Upper lobe of right lung (tissue), 1 donor: Measurements from ENCODE around the gene VENTX. TPM values are rescaled to one million over a fixed set of nuclear protein-coding genes. Genes with fewer than 3 reads are reported as not detected.

Source experiments
- ATAC-seq: fragments of 200-7000 bp; cut with Tn5 transposase; one replicate; pipeline ENCODE4 v1.9.1; 2020; ENCODE audit warnings: mild to moderate bottlenecking, moderate library complexity
- DNase-seq: peaks from one replicate; pipeline ENCODE4 v3.0.0-alpha.2; 2020
- H3K27ac ChIP-seq: fragments of 200-600 bp; one replicate; pipeline ENCODE4 v1.8.0; 2022
- H3K27me3 ChIP-seq: fragments of 200-600 bp; one replicate; pipeline ENCODE4 v1.8.0; 2022; ENCODE audit warnings: mild to moderate bottlenecking
- H3K36me3 ChIP-seq: fragments of 200-600 bp; one replicate; pipeline ENCODE4 v1.8.0; 2022
- H3K4me1 ChIP-seq: fragments of 200-600 bp; one replicate; pipeline ENCODE4 v1.8.0; 2022
- H3K4me3 ChIP-seq: fragments of 200-600 bp; one replicate; pipeline ENCODE4 v1.8.0; 2022; ENCODE audit warnings: mild to moderate bottlenecking
- H3K9me3 ChIP-seq: fragments of 200-600 bp; one replicate; pipeline ENCODE4 v1.8.0; 2022
- CTCF ChIP-seq: fragments of 200-600 bp; IDR thresholded peaks from one replicate; pipeline ENCODE4 v1.8.0; 2022; ENCODE audit warnings: antibody characterized with exemption
- intact Hi-C: fragments of 100-400 bp; cut with DNase I; formaldehyde crosslinking; loops from one replicate; pipeline ENCODE4 v1.11.0; 2022
- total RNA-seq: library from RNA; stranded (reverse); fragmentation: NEBNext Ultra II Directional; extraction: Animal tissue kit (Norgen Biotek cat#: 25700); gene quantifications from one replicate; pipeline ENCODE4 v1.2.1, GENCODE V29; 2021
- donor health status: DM: no; HTN: yes; CAD: no; lungs with severe emphysema.

VENTX gene
- total RNA-seq, 1 donor from 2014 or later, result 3.4 TPM

GRCh38 chr10:133199992-133200611 lies 37.6 kb upstream of the VENTX start:
- Histone ChIP-seq H3K9me3 (no peaks in the 10 kb centered on the region), H3K4me1 (no peaks in the 10 kb centered on the region), H3K27me3 (no peaks in the 10 kb centered on the region), H3K4me3 (no peak overlapping the region), H3K27ac (no peak overlapping the region), H3K36me3 (no peaks in the 10 kb centered on the region)
- DNase-seq (no peak), ATAC-seq (no peak)
- no peak for TF ChIP-seq CTCF
- intact Hi-C loops, result no loop called here

GRCh38 chr10:133200621-133201031 lies 37.0 kb upstream of the VENTX start:
- TF ChIP-seq CTCF, result no peak

GRCh38 chr10:133201151-133201947 lies 36.3 kb upstream of the VENTX start:
- Histone ChIP-seq H3K4me1 (no peaks in the 10 kb centered on the region), H3K9me3 (no peaks in the 10 kb centered on the region), H3K4me3 (no peak overlapping the region), H3K36me3 (no peaks in the 10 kb centered on the region), H3K27me3 (no peaks in the 10 kb centered on the region), H3K27ac (no peak overlapping the region)
- DNase-seq, result no peak
- ATAC-seq, result no peak
- TF ChIP-seq CTCF, result no peak
- intact Hi-C loops, result no loop called here

More at GRCh38 chr10:133200621-133201031, 37.0 kb upstream of the VENTX start:
- Histone ChIP-seq H3K27ac (no peak overlapping the region), H3K4me1 (no peaks in the 10 kb centered on the region), H3K9me3 (no peaks in the 10 kb centered on the region), H3K4me3 (no peak overlapping the region), H3K36me3 (no peaks in the 10 kb centered on the region), H3K27me3 (no peaks in the 10 kb centered on the region)
- ATAC-seq (no peak), DNase-seq (no peak)
- intact Hi-C loops, result no loop called here

- no peak for DNase-seq
- no peak for ATAC-seq
- Histone ChIP-seq H3K36me3 (no peaks in the 10 kb centered on the region), H3K27me3 (no peaks in the 10 kb centered on the region), H3K9me3 (no peaks in the 10 kb centered on the region), H3K4me1 (no peaks in the 10 kb centered on the region), H3K4me3 (no peak overlapping the region), H3K27ac (no peak overlapping the region)
- intact Hi-C loops, result no loop called here
- TF ChIP-seq CTCF, result no peak
Measured at GRCh38 chr10:133201948-133202725, 35.5 kb upstream of the VENTX start.

- no peak for ATAC-seq
- no peaks in the 10 kb centered on the region for H3K9me3 ChIP-seq
- H3K27me3 ChIP-seq, result no peaks in the 10 kb centered on the region
- no peaks in the 10 kb centered on the region for H3K4me1 ChIP-seq
- intact Hi-C loops, result no loop called here
- TF ChIP-seq CTCF, result no peak
- no peaks in the 10 kb centered on the region for H3K36me3 ChIP-seq
- no peak for DNase-seq
- no peak overlapping the region for H3K27ac ChIP-seq
- H3K4me3 ChIP-seq, result no peak overlapping the region
Measured at GRCh38 chr10:133202778-133203651, 34.6 kb upstream of the VENTX start.
